HG03439 (cell line): ENCODE measurements around the gene COL8A2.

Source experiments
- ATAC-seq: cut with Tn5 transposase; IDR thresholded peaks from one replicate; pipeline ENCODE4 v1.9.1; 2021; ENCODE audit warnings: mild to moderate bottlenecking, moderate library complexity; ENCODE audit not compliant: unreplicated experiment

COL8A2 gene

DNA sequence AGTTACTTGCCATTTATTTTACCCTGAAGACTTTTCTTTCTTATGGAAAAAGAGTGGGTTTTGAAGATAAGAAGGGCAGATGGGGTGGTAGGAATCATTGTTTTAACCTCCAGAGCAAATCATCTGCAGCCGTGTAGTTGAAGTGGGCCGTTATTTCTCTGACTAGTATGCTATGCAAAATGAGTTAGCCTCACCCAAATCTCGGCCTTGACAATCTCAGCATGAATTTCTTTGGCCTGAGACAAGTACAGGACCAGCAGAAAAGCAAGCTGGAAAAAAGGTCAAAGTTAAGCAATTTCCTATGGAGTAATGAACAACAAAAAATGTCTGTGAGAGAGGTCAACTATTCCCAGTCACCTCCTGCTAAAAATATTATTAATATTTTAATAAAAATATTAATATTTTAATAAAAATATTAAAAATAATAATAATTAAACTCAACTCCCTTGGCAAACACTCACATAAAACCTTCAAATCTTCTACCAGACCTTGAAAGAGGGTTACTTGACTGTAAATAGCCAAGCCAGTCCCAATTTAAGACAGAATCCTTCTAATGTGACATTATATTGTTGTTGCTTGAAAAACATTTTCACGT is 47.9 kb downstream of the COL8A2 start:
- no peak for ATAC-seq

DNA sequence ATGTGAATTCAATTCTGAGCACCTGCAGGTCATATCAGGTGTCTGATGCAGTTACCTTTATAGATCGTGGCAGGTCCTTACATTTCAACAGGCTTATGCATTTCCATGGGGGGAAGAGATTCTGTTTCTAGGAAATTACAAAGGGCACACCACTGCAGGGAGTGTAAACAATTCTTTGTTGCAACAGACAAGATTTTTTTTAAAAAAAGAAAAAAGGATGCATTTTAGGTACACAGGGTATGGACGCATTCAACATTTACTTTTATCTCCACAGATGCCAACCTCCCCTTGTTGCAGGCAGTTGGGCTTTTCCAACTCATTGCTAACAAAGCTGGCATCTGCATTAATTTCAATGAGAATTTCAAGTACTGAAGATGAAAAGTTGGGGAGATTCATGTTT is 54.7 kb downstream of the COL8A2 start:
- ATAC-seq = no peak

DNA sequence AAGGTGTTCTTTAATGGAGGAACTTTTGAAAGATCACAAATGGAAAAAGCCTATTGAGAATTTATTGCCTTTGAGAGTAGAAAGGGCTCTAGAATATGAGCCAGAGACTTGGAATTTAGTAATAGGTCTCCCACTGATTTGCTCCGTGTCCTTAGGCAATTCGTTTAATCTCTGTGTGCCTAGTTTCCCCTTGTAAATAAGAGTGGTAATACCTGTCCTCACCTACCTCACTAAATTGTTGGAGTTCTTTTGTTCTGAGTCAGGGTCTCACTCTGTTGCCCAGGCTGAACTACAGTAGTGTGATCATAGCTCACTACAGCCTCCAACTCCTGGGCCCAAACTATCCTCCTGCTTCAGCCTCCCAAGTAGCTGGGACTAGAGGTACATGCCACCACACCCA is 56.2 kb downstream of the COL8A2 start:
- ATAC-seq = no peak

DNA sequence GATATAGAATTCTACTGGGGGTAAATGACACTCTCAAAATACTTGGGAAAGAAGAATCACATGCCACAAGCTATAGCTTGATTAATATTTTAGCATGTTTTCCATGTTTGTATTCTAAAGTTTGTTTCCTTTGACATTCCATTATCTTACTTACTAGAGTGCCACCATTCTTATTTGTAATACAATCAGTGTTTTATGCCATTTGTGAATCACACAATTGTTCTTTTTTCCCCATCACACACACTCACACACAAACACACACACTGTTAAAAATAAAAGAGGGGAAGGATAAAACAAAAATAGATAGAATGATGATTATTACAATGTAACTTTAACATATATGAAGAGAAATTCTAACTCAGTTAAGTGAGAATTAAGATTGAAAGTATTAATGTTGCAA is 57.2 kb downstream of the COL8A2 start:
- ATAC-seq = no peak

DNA sequence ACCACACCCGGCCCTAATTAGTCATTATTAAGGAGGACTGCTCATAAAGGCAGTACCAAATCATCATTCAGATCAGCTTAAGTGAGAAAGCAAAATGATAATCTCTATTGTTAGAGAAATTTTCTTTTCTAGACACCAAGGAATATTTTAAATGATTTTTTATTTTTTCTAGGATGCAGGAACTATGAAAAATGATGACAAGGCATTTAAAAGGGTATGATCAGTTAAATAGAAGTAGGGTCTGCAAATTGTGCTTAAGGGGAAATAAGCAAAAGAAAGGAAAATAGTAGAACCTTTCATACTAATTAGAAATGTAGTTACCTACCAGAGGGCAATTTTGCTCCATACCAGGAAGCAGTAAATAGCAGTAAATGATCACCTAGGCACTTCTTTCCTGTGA is 62.7 kb downstream of the COL8A2 start:
- ATAC-seq = no peak

DNA sequence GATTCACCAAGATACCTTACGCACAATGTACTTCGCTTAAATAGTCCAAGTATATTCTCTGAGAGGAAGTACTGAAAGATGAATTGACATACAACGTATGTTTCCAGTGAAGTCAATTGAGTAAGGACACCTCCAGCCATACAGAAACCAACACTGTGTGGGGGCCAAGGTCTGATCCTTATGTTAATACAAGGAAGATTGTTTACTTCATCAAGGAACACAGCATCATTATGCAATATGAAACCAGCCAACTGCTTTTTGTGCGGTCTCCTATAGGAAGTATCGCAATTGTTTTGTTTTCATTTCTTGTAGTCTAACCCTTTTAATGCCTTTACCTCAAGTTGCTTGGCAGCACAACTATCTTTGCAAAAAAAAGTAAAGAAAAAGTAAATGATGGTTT is 69.3 kb downstream of the COL8A2 start:
- no peak for ATAC-seq

DNA sequence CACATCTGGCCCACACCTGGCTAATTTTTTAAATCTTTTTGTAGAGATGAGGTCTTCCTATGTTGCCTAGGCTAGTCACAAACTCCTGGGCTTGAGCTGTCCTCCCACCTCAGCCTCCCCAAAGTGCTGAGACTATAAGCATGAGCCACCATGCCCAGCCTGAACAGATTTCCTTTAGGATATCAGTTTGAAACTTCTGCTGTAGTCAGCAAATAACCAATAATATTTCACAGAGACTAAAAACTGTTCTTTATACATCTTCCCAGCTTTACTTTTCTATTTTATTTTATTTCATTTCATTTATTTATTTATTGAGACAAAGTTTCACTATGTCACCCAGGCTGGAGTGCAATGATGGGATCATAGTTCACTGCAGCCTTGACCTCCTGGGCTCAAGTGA is 71.0 kb downstream of the COL8A2 start:
- ATAC-seq = no peak

DNA sequence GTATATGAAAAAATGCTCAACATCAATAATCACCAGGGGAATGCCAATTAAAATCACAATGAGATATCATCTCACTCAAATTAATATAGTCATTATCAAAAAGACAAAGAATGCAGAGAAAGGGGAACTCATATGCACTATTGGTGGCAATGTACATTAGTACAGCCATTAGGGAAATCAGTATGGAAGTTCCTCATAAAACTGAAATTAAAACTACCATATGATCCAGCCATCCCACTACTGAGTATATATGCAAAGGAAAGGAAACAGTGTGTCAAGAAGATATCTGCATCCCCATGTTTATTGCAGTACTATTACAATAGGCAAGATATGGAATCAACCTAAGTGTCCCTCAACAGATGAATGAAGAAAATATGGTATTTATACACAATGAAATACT is 73.2 kb downstream of the COL8A2 start:
- ATAC-seq = no peak
